ENCODE measurements around the gene RGS7. TPM values are rescaled to one million over a fixed set of nuclear protein-coding genes. Genes with fewer than 3 reads are reported as not detected.

RGS7 gene
- total and polyA plus RNA-seq, 10 of the 15 experiments (the other 5 are each of a cell fraction or from before 2014, with no cell fraction given), result not detected

GRCh38 chr1:240987928-240988327 is 369.1 kb downstream of the RGS7 start:
- Histone ChIP-seq H3K4me3 (no peak overlapping the region), H3K4me1 (ENCODE audit: control insufficient read depth, insufficient read depth, low read length) (no peaks in the 10 kb centered on the region), H3K79me2 (ENCODE audit: control insufficient read depth, insufficient read depth, low read length) (no peaks in the 10 kb centered on the region), H2AFZ (ENCODE audit: control insufficient read depth, low read depth, low read length) (no peak overlapping the region), H4K20me1 (ENCODE audit: control insufficient read depth, insufficient read depth) (no peaks in the 10 kb centered on the region), H3K4me2 (ENCODE audit: control insufficient read depth, insufficient read depth) (no peak overlapping the region), H3K27ac (ENCODE audit: control insufficient read depth, insufficient read depth) (no peak overlapping the region), H3K9me3 (replicated peaks; ENCODE audit: control insufficient read depth, insufficient read depth, low read length) (no peaks in the 10 kb centered on the region), H3K36me3 (ENCODE audit: control insufficient read depth in 2 of 2, insufficient read depth in 2 of 2, low read length in 1 of 2) (no peaks in the 10 kb centered on the region), H3K27me3 (replicated peaks in 1 of 2; ENCODE audit: control insufficient read depth in 2 of 2, insufficient read depth in 2 of 2, low read length in 1 of 2) (no peaks in the 10 kb centered on the region), H3K9ac (ENCODE audit: control insufficient read depth, insufficient read depth, low read length) (no peak overlapping the region)
- ChIA-PET POLR2A (no interaction called here), SMC1A (ENCODE audit: uncharacterized antibody, unreplicated experiment) (no interaction called here), CTCF (no interaction called here), RAD21 (ENCODE audit: unreplicated experiment) (no interaction called here)
- FAIRE-seq, result no peak
- no peak for DNase-seq (ENCODE audit: low read depth, low spot score)
- in situ Hi-C loops (cut with MboI), result no loop called here
- no peak for TF ChIP-seq JUND (IDR thresholded peaks at IDR 0.05; ENCODE audit: low read depth, low read length)
- no peak for TF ChIP-seq STAT3 (IDR thresholded peaks at IDR 0.05; ENCODE audit: low read depth, low read length)
- TF ChIP-seq GABPA (IDR thresholded peaks at IDR 0.05; ENCODE audit: low read depth), result no peak
- no peak for TF ChIP-seq NR2C1 (IDR thresholded peaks at IDR 0.05)
- TF ChIP-seq PAX5 (IDR thresholded peaks at IDR 0.05; ENCODE audit: borderline replicate concordance, low read depth, low read length), result no peak
- TF ChIP-seq BRCA1 (IDR thresholded peaks at IDR 0.05; ENCODE audit: low read depth, low read length), result no peak
- TF ChIP-seq ZNF217 (IDR thresholded peaks at IDR 0.05), result no peak
- TF ChIP-seq TARDBP (IDR thresholded peaks at IDR 0.05; ENCODE audit: borderline replicate concordance), result no peak
- TF ChIP-seq MEF2A (IDR thresholded peaks at IDR 0.05; ENCODE audit: insufficient read depth, low read depth, low read length), result no peak
- ATAC-seq, result no peak
- no TSS peak for BruUV-seq (replicated peaks)
- 1% methylated on average over 5 of the region's 5 CpGs for WGBS (ENCODE audit: insufficient coverage, insufficient replicate concordance, low lambda C conversion rate, missing lambda C conversion rate)
- intact Hi-C loops (cut with micrococcal nuclease; ENCODE audit: unreplicated experiment), result no loop called here

- no peak for DNase-seq (ENCODE audit: low read depth, low spot score)
- Histone ChIP-seq H2AFZ (ENCODE audit: control insufficient read depth, low read depth, low read length) (no peak overlapping the region), H3K9ac (ENCODE audit: control insufficient read depth, insufficient read depth, low read length) (no peak overlapping the region), H4K20me1 (ENCODE audit: control insufficient read depth, insufficient read depth) (no peaks in the 10 kb centered on the region), H3K36me3 (ENCODE audit: control insufficient read depth in 2 of 2, insufficient read depth in 2 of 2, low read length in 1 of 2) (no peaks in the 10 kb centered on the region), H3K4me2 (ENCODE audit: control insufficient read depth, insufficient read depth) (no peak overlapping the region), H3K27me3 (replicated peaks in 1 of 2; ENCODE audit: control insufficient read depth in 2 of 2, insufficient read depth in 2 of 2, low read length in 1 of 2) (no peaks in the 10 kb centered on the region), H3K4me1 (ENCODE audit: control insufficient read depth, insufficient read depth, low read length) (no peaks in the 10 kb centered on the region), H3K9me3 (replicated peaks; ENCODE audit: control insufficient read depth, insufficient read depth, low read length) (no peaks in the 10 kb centered on the region), H3K4me3 (no peak overlapping the region), H3K27ac (ENCODE audit: control insufficient read depth, insufficient read depth) (no peak overlapping the region), H3K79me2 (ENCODE audit: control insufficient read depth, insufficient read depth, low read length) (no peaks in the 10 kb centered on the region)
- CTCF ChIA-PET, result no interaction called here
- no peak for FAIRE-seq
- POLR2A ChIA-PET, result no interaction called here
- SMC1A ChIA-PET (ENCODE audit: uncharacterized antibody, unreplicated experiment), result no interaction called here
- RAD21 ChIA-PET (ENCODE audit: unreplicated experiment), result no interaction called here
- BruUV-seq (replicated peaks), result no TSS peak
- intact Hi-C loops (cut with micrococcal nuclease; ENCODE audit: unreplicated experiment), result no loop called here
- in situ Hi-C loops (cut with MboI), result no loop called here
- no peak for ATAC-seq
- TF ChIP-seq SREBF2 (IDR thresholded peaks at IDR 0.05; ENCODE audit: low read length) (no peak), TCF7 (IDR thresholded peaks at IDR 0.05; ENCODE audit: borderline replicate concordance) (no peak), LARP7 (IDR thresholded peaks at IDR 0.05) (no peak), SIX5 (IDR thresholded peaks at IDR 0.05; ENCODE audit: low read depth, low read length, severe bottlenecking) (no peak)
- 14% methylated on average over 5 of the region's 5 CpGs for WGBS (ENCODE audit: insufficient coverage, insufficient replicate concordance, low lambda C conversion rate, missing lambda C conversion rate)
These were observed 371.9 kb downstream of the RGS7 start for GRCh38 chr1:240985081-240985480.

Measured in GM12878 (cell line).